ENCODE results near the gene SMIM5.
A peak's percentile ranks its signal among the peaks of the same experiment; 100 is the strongest.

SMIM5 gene

DNA sequence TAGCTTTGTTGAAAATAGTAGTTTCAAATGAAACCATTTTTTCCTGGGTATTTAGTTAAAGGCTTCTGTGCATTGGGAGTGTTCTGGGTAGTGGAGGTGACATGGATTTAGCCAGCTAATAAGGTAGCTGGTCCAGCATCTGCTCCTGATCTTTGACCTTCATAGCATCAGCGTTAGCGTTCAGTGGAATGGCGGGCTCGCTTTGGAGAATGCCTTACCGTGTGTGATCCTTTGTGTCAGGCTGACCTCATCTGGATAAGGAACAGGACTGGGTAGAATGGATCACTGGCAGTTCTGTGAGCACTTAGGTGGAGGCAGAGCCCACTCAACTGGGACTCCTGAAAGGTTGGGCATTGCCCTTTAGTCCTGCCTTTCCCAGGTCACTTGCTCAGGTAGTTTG is 37.6 kb downstream of the SMIM5 start:
- TF ChIP-seq, protein P1, sequence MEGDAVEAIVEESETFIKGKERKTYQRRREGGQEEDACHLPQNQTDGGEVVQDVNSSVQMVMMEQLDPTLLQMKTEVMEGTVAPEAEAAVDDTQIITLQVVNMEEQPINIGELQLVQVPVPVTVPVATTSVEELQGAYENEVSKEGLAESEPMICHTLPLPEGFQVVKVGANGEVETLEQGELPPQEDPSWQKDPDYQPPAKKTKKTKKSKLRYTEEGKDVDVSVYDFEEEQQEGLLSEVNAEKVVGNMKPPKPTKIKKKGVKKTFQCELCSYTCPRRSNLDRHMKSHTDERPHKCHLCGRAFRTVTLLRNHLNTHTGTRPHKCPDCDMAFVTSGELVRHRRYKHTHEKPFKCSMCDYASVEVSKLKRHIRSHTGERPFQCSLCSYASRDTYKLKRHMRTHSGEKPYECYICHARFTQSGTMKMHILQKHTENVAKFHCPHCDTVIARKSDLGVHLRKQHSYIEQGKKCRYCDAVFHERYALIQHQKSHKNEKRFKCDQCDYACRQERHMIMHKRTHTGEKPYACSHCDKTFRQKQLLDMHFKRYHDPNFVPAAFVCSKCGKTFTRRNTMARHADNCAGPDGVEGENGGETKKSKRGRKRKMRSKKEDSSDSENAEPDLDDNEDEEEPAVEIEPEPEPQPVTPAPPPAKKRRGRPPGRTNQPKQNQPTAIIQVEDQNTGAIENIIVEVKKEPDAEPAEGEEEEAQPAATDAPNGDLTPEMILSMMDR (IDR thresholded peaks at IDR 0.05; ENCODE audit: low read depth, low read length), result no peak
- DNase-seq (ENCODE audit: extremely low read depth, low read depth), result no peak

DNA sequence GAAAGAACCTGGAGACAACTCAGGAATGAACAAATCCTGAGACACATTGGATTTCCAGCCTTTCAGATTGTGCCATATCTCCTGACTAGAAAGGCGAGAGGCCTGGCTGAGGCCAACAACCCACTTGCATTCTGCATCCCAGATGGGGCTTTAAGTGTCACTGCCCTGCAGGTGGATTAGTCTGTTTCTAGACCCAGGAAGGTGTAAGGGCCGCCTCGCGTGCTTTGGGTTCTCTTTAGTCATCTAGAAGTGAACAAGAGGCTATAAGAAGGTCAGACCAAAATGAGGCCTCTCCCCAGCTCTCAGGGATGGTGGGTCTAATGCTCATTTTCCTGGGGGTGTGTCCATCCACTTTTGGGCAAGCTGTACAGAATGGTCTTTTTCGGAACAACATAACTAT is 38.8 kb downstream of the SMIM5 start:
- DNase-seq (ENCODE audit: extremely low read depth, low read depth), result no peak
- TF ChIP-seq, protein P1 (IDR thresholded peaks at IDR 0.05; ENCODE audit: low read depth, low read length), result no peak

DNA sequence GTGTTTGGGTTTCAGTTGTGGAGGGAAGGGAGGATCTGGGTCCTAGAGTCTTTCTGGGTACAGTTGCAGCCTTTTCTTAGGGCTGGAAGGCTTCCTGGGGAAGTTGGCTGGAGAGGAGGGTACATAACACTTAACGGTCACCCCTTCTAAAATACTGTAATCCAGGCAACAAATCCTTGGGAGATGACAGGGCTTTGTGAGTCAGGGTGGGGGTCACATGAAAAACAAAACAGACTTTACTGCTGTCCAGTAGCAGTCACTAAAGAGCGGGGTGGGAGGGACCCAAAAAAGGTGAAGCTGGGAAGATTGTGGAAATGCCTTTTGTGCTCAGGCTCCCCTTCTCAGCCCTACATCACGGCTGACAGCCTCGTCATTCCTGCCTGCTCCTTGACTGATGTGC is 40.3 kb downstream of the SMIM5 start:
- DNase-seq (ENCODE audit: extremely low read depth, low read depth), result no peak

DNA sequence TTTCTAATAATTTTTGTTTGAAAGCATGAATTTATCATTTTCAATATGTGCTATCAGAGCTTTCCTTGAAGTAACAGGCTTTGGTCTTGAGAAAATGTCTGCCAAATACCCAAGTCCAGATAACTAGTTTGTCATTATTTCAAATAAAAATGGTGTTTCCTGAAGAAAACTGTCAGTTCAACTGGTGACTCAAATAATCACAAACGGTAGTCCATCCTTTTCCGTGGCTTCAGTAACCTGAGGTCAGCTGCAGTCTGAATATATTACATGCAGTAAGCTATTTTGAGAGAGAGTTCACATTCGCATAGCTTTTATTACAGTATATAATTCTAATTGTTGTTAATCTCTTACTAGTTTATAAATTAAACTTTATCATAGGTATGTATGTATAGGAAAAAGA is 43.2 kb downstream of the SMIM5 start:
- TF ChIP-seq, protein P1 (IDR thresholded peaks at IDR 0.05; ENCODE audit: low read depth, low read length), result no peak
- no peak for DNase-seq (ENCODE audit: extremely low read depth, low read depth)

More for the DNA sequence above, 40.3 kb downstream of the SMIM5 start:
- TF ChIP-seq, protein P1 (IDR thresholded peaks at IDR 0.05; ENCODE audit: low read depth, low read length), result no peak

DNA sequence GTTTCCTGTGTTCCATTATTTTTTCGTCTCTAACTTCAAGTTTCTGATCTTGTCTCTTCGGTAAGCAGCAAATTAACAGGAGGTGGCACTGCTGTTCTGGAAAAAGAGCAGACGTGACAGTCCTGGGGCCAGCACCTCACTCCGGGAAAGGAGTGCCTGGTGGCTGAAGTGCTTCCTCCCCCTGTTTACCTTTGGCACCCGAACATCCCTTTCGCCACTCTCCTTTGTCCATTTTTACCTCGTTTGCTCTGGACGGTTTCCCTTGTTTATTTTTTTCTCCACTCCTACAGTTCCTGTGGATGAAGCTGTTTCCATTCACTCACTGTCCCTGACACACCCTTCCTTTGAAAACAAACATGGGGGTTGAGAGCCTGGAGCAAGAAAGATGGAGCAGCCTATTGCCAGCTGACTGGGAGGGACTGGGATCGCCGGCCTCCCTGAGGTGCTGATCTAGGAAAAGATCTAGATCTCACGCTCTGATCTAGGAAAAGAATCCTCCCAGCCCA is 46.5 kb downstream of the SMIM5 start:
- TF ChIP-seq, protein P1 (IDR thresholded peaks at IDR 0.05; ENCODE audit: low read depth, low read length), result peak; percentile 18
- DNase-seq (ENCODE audit: extremely low read depth, low read depth), result no peak

DNA sequence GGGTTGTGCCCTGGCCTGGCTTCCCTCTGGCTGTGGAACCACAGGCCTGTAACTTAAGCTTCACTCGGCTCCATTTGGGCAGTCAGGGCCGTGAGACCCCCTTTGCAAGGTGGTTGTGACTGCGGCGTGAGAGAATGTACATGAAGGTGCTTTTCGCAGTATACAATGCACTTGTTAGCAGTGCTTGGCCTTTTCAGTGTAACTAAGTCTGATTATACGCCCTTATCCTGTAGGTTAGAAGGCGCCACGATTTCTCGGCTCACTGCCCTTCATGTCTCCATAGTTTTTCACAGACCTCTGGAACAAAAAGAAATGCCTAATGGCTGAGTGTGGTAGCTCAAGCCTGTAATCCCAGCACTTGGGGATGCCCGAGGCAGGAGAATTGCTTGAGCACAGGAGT is 47.2 kb downstream of the SMIM5 start:
- DNase-seq (ENCODE audit: extremely low read depth, low read depth), result no peak
- TF ChIP-seq, protein P1 (IDR thresholded peaks at IDR 0.05; ENCODE audit: low read depth, low read length), result no peak

DNA sequence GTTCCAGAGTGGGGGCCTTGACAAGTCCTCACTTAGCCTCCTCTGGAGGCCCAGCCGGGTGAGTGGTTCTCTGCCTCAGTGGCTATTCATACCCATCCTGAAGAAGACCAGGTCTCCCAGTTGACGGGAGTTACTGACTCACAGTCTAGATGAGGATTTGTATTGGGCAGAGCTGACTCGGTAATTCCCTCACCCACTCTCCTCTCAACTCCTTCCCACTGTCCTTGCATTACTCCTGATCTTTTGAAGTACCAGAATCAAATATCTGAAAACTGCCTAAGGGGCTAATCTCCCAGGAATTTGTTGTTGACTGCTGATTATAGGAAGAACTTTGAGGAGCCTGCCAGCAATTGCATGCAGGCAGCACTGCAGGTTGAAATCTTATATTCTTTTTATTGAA is 48.1 kb downstream of the SMIM5 start:
- TF ChIP-seq, protein P1 (IDR thresholded peaks at IDR 0.05; ENCODE audit: low read depth, low read length), result no peak
- DNase-seq (ENCODE audit: extremely low read depth, low read depth), result peak; percentile 84
